GM21786 (cell line): ENCODE results near the gene HEYL.
"Not testable (repeated sequence)": the region's sequence is repeated elsewhere in the genome, so short reads cannot be mapped to it uniquely, and the experiment has no call there.

Experiments
- ATAC-seq: cut with Tn5 transposase; IDR thresholded peaks from one replicate; pipeline ENCODE4 v1.9.1; 2021; ENCODE audit not compliant: unreplicated experiment

The HEYL gene

DNA sequence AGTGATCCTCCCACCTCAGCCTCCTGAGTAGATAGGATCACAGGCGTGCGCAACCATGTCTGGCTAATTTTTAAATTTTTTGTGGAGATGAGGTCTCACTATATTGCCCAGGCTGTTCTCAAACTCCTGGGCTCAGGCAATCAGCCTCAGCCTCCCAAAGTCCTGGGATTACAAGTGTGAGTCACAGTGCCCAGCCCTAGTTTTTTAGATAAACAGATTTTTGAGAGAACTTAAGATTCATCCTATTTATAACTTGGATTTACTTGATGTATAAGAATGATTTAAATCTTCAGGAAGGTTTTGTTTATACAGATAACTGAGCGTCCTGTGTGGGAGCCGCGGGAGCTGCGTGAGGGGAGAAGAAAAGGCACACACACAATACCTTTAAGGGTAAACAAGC, 26.2 kb downstream of the HEYL start:
- no peak for ATAC-seq

DNA sequence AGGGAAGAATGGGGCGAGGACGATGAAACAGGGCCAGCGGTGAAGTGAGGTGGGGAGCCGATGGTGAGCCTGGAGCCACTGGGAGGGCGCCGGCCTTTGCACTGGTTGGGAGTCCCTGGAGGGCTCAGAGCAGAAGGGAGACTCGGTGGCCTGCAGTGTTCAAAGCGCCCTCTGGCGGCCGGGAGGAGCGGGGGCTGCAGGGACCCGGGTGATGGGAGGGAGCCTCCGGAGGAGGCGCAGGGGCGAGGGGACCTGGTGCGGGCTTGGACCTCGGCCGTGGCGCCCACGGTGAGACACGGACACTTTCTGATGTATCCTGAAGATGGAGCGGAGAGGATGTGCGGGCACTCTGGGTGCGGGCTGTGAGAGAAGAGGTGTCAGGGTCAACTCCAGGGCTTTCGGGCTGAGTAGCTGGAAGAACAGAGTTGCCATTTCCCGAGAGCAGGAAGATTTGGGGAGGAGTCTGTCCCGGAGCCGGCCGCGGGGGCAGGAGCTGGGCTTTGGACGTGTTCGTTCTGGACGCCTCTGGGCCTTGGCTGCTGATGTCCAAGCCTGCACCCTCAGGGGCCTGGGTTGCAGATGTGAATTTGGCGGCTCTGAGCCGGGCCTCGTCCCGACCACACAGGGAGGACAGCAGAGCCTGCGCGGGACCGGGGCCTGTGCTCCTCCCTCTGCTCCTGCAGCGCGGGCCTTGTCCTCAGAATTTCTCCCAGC, 29.7 kb downstream of the HEYL start:
- no peak for ATAC-seq

DNA sequence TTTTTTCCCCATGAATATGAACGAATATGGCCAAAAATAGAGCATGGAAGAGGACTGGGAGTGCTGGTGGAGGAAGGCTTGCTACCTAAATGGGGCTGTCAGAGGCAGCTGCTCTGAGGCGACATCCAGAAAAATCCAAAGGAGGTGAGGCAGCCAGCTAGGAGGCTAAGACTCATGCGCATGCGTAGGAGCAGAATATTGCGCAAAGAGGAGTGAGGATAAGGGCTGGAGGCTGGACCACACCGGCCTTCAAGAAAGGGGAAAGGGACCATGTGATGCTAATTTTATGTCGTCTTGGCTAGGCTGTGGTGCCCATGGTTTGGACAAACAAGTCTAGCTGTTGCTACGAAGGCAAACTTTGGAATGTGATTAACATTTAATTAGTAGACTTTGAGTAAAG, 30.5 kb downstream of the HEYL start:
- no peak for ATAC-seq

- ATAC-seq: not testable (repeated sequence)
These were observed 35.8 kb downstream of the HEYL start for GRCh38 chr1:39603677-39604076.

DNA sequence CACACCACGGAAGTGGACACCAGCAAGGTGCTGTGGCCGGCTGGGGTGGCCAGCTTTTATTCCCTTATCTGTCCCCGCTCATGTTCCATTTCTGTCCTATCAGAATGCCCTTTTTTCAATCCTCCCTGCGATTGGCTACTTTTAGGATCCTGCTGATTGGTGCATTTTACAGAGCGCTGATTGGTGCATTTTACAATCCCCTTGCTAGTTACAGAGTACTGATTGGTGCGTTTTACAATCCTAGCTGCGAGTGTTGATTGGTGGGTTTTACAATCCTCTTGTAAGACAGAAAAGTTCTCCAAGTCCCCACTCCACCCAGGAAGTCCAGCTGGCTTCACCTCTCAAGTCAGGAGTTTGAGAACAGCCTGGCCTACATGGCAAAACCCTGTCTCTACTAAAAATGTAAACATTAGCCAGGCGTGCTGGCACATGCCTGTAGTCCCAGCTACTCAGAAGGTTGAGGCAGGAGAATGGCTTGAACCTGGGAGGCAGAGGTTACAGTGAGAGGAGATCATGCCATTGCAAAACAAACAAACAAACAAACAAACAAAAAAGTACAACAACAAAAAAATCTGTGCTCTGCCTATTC, 37.7 kb downstream of the HEYL start:
- ATAC-seq: not testable (repeated sequence)

DNA sequence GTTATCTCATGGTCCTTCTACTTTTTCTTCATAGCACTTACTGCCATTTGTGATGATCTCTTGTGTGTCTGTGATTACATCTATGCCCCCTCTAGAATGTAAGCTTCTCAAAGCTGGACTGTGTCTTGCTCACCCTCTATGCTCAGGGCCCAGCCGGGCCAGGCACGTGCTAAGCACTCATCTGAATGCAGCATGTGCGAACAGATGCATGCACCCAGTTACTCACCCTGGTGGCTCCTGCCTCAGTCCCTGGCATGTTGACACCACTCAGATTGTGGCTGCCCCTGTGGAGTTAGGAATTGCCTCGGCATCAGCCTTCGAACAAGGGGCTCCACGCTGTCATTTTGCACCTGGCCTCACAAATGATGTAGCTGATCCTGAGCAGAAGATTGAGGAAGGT, 43.3 kb downstream of the HEYL start:
- no peak for ATAC-seq

DNA sequence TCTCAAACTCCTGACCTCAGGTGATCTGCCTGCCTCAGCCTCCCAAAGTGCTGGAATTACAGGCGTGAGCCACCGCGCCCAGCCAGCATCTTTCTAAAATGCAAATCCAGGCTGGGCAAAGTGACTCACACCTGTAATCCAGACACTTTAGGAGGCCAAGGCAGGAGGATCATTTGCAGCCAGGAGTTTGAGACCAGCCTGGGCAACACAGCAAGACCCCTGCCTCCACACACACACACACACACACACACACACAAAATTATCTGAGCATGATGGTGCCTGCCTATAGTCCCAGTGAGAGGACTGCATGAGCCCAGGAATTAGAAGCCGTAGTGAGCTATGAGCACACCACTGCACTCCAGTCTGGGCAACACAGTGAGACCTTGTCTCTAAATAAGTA, 46.1 kb downstream of the HEYL start:
- ATAC-seq: no peak

- no peak for ATAC-seq
These were observed 47.4 kb downstream of the HEYL start for GRCh38 chr1:39592069-39592468.

GRCh38 chr1:39590546-39590945, 48.9 kb downstream of the HEYL start:
- no peak for ATAC-seq

DNA sequence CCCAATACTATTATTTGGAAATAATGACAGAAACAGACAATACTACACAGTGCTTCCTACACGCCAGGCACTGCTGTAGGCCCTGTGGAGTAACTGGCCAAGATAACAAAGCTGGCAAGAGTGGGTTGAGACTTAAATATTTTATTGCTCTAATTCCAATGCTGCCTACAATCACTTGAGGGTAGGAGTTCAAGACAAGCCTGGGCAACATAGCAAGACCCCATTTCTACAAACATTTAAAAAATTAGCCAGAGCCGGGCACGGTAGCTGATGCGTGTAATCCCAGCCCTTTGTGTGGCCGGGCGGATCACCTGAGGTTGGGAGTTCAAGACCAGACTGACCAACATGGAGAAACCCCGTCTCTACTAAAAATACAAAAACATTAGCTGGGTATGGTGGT, 53.5 kb downstream of the HEYL start:
- no peak for ATAC-seq

- peak; percentile 26 for ATAC-seq
These were observed 63.3 kb downstream of the HEYL start for GRCh38 chr1:39576016-39576657.

DNA sequence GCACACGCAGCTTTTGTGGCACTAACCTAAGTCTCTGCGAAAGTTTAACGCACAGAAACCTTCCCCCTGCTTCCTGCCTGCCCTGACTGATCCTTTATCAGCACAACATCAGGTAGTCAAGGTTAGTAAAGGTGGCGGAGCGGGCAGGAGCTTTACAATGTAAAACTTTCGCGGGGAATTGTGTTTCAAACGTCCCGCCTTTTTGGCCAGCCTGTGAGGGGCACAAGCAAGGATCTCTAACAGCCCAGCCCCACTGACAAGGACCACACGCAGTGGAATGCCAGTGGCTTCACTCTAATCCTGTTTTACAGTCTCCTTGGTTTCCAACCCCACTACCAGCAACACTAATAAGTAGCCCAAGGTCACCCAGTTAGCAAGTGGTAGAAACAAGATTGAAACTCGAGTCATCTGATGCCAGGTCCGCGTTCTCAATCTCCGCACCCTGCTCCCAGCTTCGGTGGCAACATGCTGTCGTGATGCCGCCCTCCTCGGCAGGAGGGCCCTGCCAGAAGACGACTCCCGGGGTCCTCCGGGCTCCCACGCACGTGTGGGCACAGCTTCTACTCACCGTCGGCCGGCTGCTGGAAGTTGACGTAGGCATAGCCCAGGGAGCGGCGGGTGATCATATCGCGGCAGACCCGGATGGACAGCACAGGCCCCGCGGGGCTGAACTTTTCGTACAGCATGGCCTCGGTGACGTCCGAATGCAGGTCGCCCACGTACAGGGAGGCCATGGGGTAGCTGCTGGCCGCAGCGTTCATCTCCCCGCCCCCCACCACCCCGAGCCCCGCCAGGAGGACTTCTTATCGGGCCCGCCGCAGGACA, 64.0 kb downstream of the HEYL start:
- ATAC-seq: no peak

- ATAC-seq: no peak
These were observed 64.8 kb downstream of the HEYL start for GRCh38 chr1:39574646-39575045.
